ENCODE results near the gene HACD3. TPM values are rescaled to one million over a fixed set of nuclear protein-coding genes. Genes with fewer than 3 reads are reported as not detected.

HACD3 gene
- polyA plus RNA-seq (ENCODE audit: insufficient read length in 10 of 10): 10 to 100 TPM; 32.6 to 63.5 (median 47.9) TPM
- long read RNA-seq, donor 1, transcript HACD3-201 (11 exons, 3,228 nt): major isoform, 9 of 11 reads
- long read RNA-seq, donor 1, partial matches to known transcripts: 0 of 11 reads
- long read RNA-seq, donor 1, other reads (novel, unspliced or antisense): 0 of 11 reads
- long read RNA-seq, donor 2, transcript HACD3-201 (11 exons, 3,228 nt): major isoform, 5 of 5 reads
- long read RNA-seq, donor 2, partial matches to known transcripts: 0 of 5 reads
- long read RNA-seq, donor 2, other reads (novel, unspliced or antisense): 0 of 5 reads
- long read RNA-seq, donor 3: 0 reads
- long read RNA-seq, donor 4, transcript HACD3-201 (11 exons, 3,228 nt): major isoform, 6 of 6 reads
- long read RNA-seq, donor 4, partial matches to known transcripts: 0 of 6 reads
- long read RNA-seq, donor 4, other reads (novel, unspliced or antisense): 0 of 6 reads
- long read RNA-seq, donor 5, transcript HACD3-201 (11 exons, 3,228 nt): major isoform, 9 of 51 reads
- long read RNA-seq, donor 5, partial matches to known transcripts: 42 of 51 reads
- long read RNA-seq, donor 5, other reads (novel, unspliced or antisense): 0 of 51 reads
- long read RNA-seq, donor 6, transcript HACD3-201 (11 exons, 3,228 nt): major isoform, 14 of 15 reads
- long read RNA-seq, donor 6, partial matches to known transcripts: 0 of 15 reads
- long read RNA-seq, donor 6, other reads (novel, unspliced or antisense): 0 of 15 reads
- long read RNA-seq, donor 7, transcript HACD3-201 (11 exons, 3,228 nt): major isoform, 5 of 31 reads
- long read RNA-seq, donor 7, partial matches to known transcripts: 25 of 31 reads
- long read RNA-seq, donor 7, other reads (novel, unspliced or antisense): 0 of 31 reads
- long read RNA-seq, donor 8, transcript HACD3-201 (11 exons, 3,228 nt): major isoform, 17 of 17 reads
- long read RNA-seq, donor 8, partial matches to known transcripts: 0 of 17 reads
- long read RNA-seq, donor 8, other reads (novel, unspliced or antisense): 0 of 17 reads
- long read RNA-seq, donor 9, partial matches to known transcripts: 0 of 1 reads
- long read RNA-seq, donor 9, other reads (novel, unspliced or antisense): 0 of 1 reads

GRCh38 chr15:65530318-65531111, at the start of gene HACD3:
Gene HACD3, plus strand, starts transcription at chr15:65530463. Its CDS starts 169 bp downstream, at chr15:65530632.
- DNase-seq: peak; percentile 80 to 91 (median 88)

GRCh38 chr15:65484876-65485275, 45.4 kb upstream of the HACD3 start:
- no peak for DNase-seq

- no peak for DNase-seq
These were observed 36.2 kb upstream of the HACD3 start for GRCh38 chr15:65494076-65494475.

GRCh38 chr15:65509321-65509720, 20.9 kb upstream of the HACD3 start:
- DNase-seq: no peak

- no peak for DNase-seq
These were observed 18.1 kb upstream of the HACD3 start for GRCh38 chr15:65512189-65512588.

GRCh38 chr15:65512807-65513416, 17.4 kb upstream of the HACD3 start:
- DNase-seq: peak; percentile 19 to 85 (median 80)

- DNase-seq: peak; percentile 94 to 98 (median 95)
These were observed 13.0 kb upstream of the HACD3 start, which contains the start of gene DPP8 for GRCh38 chr15:65516997-65517865. Gene DPP8, minus strand, starts transcription at chr15:65517689. Its CDS starts 5,136 bp downstream, at chr15:65512553.

- DNase-seq: no peak
These were observed 12.4 kb upstream of the HACD3 start for GRCh38 chr15:65517866-65518207.

GRCh38 chr15:65518633-65519285, 11.5 kb upstream of the HACD3 start:
- no peak for DNase-seq

- no peak for DNase-seq
These were observed 8.9 kb upstream of the HACD3 start for GRCh38 chr15:65521350-65521749.

- no peak for DNase-seq
These were observed 6.0 kb upstream of the HACD3 start for GRCh38 chr15:65524226-65524625.

GRCh38 chr15:65525622-65526021, 4.6 kb upstream of the HACD3 start:
- DNase-seq: peak in 1 of 3 donors; percentile 25

GRCh38 chr15:65528461-65529060, 1.7 kb upstream of the HACD3 start:
- no peak for DNase-seq

- no peak for DNase-seq
These were observed 423 bp upstream of the HACD3 start for GRCh38 chr15:65529762-65530317.

- DNase-seq: no peak
These were observed 2.4 kb downstream of the HACD3 start for GRCh38 chr15:65532738-65533051.

GRCh38 chr15:65533057-65533756, 2.9 kb downstream of the HACD3 start:
- no peak for DNase-seq

- DNase-seq: no peak
These were observed 4.9 kb downstream of the HACD3 start for GRCh38 chr15:65535192-65535591.

- no peak for DNase-seq
These were observed 10.1 kb downstream of the HACD3 start for GRCh38 chr15:65540314-65540713.

Measured in muscle of back (tissue), 13 donors.